Stimulated activated naive CD8-positive, alpha-beta T cell treated with anti-CD3 and anti-CD28 coated beads, Interleukin-15, Interleukin-2, amounts not matched to agents 100 U/mL and 50 U/mL, for 24 hours (primary cell): ENCODE data around the gene KCNA5.

ENCODE experiments used
- ATAC-seq: fragments of 150-1000 bp; cut with Tn5 transposase; one replicate; pipeline ENCODE4 v1.10.0; 2021
- DNase-seq: peaks from one replicate; pipeline ENCODE4 v3.0.0; 2021

The KCNA5 gene

DNA sequence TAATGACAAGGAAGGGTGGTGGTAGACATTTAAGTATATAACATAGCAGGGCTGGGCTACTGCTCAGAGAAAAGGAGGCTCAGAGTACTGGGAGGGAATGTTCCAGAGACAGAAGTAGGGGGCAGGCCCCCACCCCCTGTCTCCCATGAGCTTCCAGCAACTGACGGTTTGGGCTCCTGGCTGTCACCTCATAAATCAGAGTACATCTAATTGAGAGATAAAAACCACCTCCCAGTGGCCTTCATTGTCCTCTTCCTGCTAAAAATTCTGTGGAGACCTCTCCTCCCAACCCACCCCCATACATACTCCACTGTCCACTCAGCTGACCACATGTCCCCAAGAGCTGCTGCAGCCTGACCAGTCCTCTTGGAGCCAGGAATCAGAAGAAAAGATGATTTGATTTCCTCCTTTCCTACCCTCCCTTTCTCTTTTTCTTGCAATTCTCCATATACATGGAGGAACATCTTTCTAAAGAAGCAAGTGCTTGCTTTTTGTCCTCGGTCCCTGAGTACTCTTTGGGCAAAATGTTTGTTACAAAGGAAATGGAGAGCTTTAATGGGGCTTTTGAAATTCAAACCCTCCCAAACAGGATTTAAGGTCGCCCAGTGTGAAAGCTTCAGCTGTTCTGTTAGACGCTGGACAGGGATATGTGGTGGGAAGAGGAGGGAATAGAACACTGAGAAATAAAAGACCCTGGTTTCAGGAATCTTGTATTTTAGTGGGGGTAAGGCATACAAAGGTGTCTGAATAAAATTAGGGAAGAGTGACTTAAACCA lies 16.4 kb upstream of the KCNA5 start:
- ATAC-seq (no peak), DNase-seq (no peak)

DNA sequence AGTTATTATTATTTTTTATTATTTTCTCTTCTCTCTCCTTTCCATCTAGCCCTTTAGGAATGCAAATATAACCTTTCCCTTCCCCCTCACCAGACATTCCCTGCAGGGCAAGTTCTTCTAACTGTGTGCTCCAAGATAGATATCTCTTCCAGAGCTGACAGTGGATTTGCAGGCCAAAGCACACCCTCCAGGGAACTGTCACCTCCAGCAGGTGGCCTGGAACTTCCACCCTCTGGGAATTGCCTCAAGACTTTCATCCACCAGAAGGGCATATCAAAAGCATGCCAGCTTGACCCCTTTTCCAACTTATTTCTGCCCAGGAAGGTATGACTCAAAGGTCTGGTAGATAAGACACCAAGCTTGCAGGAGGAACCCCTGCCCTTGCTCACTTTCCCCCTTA lies 13.6 kb upstream of the KCNA5 start:
- DNase-seq: no peak
- ATAC-seq: no peak

DNA sequence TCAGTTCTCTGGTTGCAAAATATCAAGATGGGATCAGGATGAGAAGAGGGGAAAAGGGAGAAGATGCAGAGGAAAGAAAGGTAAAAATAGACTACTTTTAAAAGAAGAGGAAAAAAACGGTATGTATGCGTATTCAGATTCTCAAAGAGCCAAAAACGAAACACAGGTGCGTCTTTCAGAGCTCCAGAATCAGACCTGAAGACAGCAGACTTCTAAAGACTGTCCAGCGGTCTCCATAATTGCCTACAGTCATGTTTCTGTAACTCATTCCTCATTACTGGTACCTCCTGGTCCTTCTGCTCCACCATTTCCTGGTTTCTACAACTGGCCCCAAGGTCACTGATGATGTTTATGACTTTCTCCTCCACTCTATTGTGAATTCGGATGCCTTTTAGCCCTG lies 12.4 kb upstream of the KCNA5 start:
- DNase-seq: no peak
- no peak for ATAC-seq

DNA sequence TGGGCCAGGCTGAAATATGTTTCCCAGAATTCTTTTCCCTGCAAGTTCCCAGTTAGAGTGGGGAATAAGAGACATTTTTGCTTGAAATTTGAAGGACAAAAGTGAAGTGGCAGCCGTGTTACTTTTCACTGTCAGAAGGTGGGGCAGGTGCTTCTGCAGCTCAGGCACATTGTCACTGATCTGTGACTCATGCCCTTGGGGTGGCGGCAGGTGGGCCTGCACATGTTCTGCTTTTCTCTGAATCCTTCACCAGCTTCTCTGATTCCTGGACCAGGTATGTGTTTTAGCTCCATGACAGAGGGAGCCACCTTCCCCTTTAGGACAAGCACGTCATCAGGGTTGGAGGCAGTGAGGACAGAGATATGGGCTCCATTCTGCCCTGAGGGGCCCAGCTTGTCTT lies 11.7 kb upstream of the KCNA5 start:
- DNase-seq: no peak

DNA sequence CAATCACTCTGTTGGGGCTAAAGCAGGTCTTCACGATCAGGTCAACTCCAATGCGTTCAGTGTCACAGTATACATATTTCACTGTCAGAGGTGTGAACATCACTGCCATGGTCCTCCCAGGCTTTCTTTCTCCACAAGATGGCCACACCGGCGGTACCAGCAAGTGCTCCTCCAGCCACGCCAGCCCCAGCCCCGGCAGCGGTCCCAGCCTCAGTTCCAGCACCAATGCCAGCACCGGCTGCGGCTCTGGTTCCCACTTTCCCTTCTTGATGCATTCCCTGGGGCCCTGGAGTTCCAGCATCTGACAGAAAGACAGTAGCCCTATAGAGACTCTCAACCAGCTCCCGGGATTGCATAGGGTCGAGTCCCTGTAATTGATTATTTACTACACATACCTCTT lies 10.9 kb upstream of the KCNA5 start:
- DNase-seq (no peak), ATAC-seq (no peak)

More for the DNA sequence above, 11.7 kb upstream of the KCNA5 start:
- ATAC-seq: no peak

DNA sequence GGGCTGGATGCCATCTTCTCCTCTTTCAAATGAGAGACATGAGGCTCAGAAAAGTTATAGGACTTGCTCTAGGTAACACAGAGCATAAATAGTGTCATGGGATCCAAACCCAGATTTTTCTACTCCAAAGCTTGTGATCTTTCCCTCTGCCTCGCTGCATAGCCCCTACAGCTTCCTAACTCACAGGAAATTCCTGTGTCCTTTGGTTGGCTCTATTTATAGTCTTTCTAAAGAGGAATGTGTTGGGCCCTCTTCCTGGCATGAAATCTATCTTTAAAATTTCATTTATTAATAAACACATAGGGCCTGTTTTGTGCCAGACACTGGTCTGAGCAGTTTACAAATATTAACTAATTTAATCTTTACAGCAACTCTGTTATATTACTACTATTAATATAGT lies 9.8 kb upstream of the KCNA5 start:
- no peak for ATAC-seq
- no peak for DNase-seq

DNA sequence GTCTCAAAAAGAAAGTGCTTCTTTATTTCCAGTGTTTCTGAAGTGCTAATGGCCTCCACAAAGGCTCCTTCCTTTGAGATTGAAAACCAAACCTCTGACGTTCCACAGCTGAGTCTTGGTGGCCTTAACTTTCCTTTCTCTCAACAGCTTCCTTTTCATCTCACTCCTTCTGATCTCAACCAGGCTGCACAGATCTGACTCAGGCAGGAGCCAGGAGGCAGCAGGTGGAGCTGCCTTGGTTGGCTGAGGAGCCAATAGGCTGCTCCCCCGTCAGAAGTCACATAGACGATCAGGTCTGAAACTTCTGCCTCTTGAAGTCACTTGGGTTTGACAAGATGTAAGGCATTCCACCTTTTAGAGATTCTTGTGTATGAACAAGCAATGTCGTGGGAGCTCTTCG lies 9.1 kb upstream of the KCNA5 start:
- no peak for ATAC-seq
- DNase-seq: no peak

DNA sequence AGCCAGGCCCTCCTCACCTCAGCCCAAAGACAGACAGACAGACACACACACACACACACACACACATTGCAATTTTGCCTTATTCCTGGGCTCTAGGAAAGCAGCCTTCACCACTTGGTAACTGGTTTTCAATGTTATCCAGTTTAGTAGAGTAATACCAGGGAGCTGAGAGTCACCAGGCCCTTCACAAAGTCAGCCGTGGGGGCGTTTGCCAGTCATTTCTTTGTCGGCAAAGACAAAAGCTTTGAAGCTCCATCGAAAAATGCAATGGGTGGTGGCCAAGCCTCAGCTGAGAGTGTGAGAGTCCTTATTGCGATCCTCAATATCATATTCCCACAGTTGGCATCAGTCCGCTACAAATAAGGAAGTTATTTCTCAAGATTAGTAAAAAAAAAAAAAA lies 8.1 kb upstream of the KCNA5 start:
- DNase-seq (no peak), ATAC-seq (no peak)

DNA sequence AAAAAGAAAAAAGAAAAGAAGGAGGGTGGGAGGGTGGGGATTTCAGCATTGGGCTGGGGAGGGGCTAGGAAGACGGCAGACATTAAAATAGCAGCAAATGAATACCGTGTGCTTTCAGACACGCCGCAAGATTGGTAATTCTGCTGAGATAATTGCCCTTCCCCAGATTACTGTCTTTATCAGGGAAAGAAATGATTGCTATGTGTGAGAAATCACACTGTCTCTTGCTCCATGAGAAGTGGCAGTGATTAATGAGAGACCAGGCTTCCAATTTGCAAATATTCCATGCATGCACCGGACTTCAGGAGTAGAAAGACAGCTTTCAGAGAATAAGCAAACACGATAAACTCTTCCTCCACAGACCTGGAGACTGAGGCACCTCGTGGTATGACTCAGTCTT lies 7.6 kb upstream of the KCNA5 start:
- ATAC-seq (no peak), DNase-seq (no peak)

DNA sequence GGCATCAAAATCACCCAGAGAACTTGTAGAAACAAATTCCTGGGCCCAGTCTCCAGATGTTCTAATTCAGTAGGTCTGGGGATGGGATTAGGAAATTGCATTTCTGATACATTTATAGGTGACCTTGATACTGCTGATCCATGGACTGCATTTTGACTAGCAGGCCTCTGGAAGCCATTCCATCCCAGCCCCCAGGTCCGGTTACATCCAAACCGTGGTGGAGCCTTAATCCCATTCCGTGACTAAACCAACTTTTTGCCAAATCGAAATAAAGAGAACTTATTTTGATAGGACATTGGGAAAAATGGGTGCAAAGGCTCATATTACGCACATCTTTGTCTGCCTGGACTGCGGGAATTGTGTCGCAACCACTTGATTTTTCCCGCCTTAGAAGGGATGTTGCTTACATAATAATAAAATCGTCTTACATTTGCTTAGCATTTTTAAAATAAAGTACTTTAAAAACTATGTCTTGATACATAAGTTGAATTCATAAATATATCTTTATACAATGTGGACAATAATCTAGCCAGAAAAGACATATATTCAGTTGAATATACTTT lies 5.8 kb upstream of the KCNA5 start:
- no peak for DNase-seq
- ATAC-seq: no peak

DNA sequence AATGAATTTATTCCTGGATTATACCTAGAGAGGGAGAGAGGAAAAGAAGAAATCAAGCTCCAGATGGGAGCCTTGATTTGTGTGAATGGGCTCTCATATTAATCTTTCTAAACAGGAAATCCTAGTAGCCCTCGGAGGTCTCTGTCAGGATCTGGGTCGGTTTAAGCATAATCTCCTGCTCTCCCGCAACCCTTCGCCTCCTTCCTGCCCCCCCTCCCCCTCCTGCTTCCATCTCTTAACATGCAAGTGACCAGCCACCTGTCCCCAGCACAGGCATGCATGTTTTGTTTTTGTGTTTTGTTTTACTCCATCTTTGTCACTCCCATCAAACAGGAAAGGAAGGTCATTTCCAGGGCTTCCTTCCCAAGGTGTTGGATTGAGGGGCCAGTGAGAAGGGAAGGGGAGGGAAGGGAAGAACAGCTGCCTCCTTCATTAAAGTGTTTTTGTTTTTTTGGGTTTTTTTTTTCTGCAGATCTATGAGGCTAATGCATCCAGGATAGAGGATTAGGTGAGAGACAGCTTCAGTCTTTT lies 4.8 kb upstream of the KCNA5 start:
- DNase-seq (no peak), ATAC-seq (no peak)

DNA sequence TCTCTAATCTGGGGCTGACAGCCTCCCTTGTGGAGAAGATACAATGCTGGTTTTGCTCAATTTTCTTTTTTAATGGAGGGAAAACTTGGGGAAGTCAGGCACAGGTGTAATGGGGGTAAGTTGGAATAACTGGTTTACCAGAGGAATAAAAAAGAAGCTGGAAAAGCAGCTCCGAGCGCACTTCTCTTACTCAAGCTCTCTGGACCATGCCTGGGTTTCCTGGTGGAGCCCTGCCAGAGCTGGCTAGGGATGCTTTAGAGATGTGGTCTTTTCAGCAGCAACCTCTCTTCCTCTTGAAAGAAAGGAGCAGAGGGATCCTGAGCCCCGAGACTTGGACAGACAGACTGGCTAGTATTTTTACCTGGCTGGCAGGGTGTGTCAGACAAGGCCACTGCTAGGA lies 3.9 kb upstream of the KCNA5 start:
- DNase-seq: no peak
- ATAC-seq: no peak

DNA sequence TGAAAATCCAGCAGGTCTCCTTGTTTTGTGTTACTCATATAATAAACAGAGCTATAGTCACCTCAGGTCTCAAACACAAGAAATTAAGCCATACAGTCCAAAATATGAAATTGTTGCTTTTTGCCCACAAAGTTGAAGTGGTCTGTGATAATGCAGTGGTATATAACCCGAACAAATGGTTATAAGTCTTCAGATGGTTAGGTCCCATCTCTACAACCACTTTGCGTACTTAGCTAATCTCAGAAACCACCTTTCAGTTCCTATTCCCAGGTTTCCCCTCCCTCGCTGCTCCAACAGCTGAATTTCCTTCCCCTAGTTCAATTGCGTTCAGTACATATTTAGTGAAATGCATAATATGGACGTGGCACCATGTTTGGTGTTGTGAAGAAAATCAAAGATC lies 3.3 kb upstream of the KCNA5 start:
- no peak for DNase-seq
- ATAC-seq: no peak

DNA sequence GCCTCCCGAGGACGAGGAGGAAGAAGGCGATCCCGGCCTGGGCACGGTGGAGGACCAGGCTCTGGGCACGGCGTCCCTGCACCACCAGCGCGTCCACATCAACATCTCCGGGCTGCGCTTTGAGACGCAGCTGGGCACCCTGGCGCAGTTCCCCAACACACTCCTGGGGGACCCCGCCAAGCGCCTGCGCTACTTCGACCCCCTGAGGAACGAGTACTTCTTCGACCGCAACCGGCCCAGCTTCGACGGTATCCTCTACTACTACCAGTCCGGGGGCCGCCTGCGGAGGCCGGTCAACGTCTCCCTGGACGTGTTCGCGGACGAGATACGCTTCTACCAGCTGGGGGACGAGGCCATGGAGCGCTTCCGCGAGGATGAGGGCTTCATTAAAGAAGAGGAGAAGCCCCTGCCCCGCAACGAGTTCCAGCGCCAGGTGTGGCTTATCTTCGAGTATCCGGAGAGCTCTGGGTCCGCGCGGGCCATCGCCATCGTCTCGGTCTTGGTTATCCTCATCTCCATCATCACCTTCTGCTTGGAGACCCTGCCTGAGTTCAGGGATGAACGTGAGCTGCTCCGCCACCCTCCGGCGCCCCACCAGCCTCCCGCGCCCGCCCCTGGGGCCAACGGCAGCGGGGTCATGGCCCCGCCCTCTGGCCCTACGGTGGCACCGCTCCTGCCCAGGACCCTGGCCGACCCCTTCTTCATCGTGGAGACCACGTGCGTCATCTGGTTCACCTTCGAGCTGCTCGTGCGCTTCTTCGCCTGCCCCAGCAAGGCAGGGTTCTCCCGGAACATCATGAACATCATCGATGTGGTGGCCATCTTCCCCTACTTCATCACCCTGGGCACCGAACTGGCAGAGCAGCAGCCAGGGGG lies 979 bp downstream of the KCNA5 start:
- ATAC-seq (no peak), DNase-seq (no peak)

DNA sequence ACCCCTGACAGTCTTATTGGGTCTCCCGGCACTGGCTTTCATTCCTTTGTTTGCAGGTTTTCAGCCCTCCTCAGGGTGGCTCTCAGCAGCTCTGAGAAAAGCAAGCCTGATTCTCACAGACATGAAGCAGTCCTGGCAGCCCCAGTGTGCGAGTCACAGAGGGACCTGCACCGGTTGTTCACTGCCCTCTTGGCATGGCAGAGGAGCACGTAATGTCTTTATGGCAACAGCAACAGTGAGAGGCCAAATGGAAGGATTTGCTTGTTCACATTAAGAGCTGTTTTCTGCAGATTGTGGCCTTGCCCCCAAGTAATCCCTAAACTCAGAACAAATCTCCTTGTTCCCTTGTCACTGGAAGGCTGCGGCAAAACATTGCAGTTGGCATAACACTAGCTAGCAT lies 3.4 kb downstream of the KCNA5 start:
- DNase-seq (no peak), ATAC-seq (no peak)

DNA sequence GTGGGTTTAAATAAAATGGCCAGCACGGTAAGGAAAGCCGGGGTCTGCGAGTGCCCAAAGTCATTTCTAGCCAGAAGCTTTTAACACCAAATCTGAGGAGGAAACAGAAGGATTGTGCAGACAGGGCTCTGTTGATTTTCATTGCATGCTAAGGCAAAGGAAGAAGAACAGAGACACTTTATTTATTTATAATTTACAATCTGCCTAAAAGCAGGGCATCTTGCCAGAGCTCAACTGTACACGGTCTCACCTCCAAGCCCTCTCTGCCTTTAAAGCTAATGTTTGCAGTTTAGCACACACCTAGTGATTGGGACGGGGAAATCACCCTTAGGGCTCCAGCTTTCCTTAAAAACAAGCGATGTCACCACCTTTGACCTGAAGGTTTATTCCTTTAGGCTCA lies 4.0 kb downstream of the KCNA5 start:
- DNase-seq (no peak), ATAC-seq (no peak)

DNA sequence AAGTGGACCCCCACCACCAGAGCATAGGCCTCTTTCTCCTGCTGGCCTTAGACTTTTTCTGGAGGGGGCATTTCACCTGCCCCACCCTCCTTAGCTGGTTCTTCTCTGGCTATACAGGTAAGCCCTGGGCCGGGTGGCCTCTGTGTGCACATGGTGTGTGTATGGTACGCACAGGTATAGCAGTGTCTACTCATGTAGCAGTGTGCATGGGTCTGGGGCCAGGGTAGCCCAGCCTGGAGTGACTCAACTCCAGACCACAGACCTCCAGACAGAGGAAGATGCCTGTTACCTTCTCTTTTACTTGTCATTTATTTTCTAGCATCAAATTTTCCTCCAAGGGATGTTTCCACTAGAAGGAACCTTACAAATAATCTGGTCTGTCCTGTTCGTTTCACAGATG lies 6.9 kb downstream of the KCNA5 start:
- no peak for ATAC-seq

DNA sequence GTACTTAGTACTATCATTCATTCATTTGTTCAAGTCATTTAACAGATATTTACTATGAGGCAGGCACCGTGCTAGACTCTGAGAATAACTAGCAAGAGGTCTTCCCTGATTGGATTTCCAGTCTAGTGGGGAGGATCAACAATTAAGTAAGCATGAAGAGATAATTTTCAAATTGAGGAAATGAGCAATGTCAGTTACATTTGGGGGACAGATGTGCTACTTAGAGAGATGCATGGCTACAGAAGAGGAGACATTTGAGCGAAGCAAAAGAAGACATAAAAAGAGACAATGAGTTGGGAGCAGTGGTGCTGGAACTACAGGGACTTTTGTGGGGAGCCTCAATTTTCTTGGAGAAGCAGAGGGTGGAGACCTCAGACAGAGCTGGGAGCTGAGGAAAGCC lies 7.7 kb downstream of the KCNA5 start:
- ATAC-seq (no peak), DNase-seq (no peak)

More for the DNA sequence above, 6.9 kb downstream of the KCNA5 start:
- no peak for DNase-seq

DNA sequence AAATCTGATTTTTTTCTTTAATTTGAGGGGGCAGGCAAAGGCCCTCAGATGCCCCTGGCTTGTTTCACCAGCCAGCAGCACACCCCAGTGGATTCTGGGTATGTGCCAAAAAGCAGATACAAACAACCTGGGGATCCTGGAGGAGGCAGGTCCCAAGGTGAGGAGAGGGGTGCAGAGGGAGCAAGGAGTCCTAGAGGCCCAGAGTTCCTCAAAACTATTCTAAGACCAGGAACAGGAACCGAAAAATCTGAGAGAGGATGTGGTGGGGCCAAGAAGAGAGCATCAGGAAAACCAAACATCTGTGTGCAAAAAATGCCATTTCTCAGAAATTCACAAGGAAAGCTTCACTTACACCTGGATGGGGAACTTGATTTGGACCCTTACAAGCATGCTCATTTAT lies 8.2 kb downstream of the KCNA5 start:
- no peak for ATAC-seq

DNA sequence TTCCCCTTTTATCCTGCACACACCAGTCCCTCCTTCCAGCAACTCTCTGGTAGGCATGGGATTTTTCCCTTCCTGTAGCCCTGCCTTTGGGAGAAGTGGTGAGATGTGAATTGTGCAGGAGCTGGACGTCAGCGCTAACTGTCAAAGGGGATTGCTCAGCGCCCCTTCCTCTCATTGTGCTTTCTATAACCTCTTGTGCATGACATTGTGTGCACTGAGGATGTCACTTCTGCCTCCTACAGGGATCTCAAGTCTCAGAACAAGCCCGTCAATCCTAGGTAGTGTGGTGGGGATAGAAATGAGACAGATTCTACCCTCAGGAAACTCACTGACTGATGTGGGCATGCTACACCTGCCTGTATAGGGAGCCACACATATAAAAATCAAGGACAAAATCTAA lies 8.7 kb downstream of the KCNA5 start:
- no peak for DNase-seq
- no peak for ATAC-seq

More for the DNA sequence above, 8.2 kb downstream of the KCNA5 start:
- DNase-seq: no peak

DNA sequence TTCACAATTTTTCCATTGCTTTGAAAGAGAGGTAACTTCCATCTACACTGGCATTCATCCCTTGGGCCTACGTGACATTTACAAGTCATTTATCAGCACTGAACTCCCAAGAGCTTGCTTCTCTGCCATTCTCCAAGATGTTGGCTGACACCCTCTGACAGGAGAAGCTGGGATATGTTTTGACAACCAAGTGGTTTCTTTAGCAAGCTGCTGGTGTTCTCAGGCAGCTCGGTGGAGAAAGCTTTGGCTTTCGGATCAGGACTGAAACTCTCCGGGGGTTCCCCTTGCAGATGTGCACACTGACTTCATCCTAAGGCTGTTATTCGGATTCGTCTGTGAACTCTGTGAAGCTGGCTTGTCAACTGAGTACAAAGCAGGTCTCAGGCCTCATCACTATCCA lies 15.7 kb downstream of the KCNA5 start:
- DNase-seq: no peak
- ATAC-seq: no peak

DNA sequence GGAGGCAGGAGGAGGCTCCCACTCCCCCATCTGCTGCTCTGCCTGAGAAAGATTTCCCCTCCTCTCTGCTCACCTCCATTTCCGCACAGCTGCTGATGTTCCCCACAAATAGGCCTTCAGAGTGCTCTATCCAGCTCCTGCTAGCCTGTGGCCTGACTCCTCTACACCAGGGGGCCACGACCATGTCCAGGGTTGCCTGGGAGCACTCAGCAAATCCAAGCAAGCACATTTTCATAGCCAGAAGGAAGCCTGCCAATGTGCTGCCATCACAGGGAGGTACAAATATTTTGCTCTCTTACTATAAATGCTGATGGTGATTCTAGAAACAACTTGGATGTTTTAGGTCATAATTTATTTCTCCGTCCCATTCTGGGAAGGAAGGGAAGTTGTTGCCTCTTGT lies 17.3 kb downstream of the KCNA5 start:
- ATAC-seq (no peak), DNase-seq (no peak)

DNA sequence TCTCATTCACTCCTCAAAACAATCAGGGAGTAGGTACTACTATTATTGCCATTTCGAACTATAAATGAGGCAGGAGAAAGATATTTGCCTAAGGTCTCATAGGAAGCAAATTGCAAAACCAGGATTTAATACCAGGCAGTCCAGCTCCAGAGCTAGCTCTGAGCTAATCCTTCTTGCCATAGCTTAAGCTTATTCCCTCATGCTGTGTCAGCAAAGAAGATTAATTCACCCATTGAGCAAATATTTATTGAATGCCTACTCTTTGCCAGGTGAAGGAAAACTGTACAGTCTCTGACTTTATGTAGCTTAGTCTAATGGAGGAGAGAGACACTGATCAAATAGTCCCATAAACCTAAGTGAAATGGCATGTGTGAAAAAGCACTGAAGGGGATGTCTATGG lies 19.5 kb downstream of the KCNA5 start:
- ATAC-seq (no peak), DNase-seq (no peak)
